Neural progenitor cell (in vitro differentiated cells): ENCODE data around the gene UGT2B7. TPM values are rescaled to one million over a fixed set of nuclear protein-coding genes. Genes with fewer than 3 reads are reported as not detected.

Source experiments
- DNase-seq: peaks from one replicate; pipeline ENCODE4 v3.0.0-alpha.2; 2016; ENCODE audit warnings: low spot score
- H2AFZ ChIP-seq: fragments of 200-600 bp; sonication (generic); replicated peaks from 2 replicates; pipeline ENCODE4 v1.6.1; 2016; ENCODE audit warnings: antibody characterized with exemption
- H3F3A ChIP-seq: fragments of 200-600 bp; sonication (generic); 2 replicates; pipeline ENCODE4 v1.6.1; 2016; ENCODE audit warnings: antibody characterized with exemption, low read depth
- H3K27ac ChIP-seq: fragments of 200-600 bp; sonication (generic); 2 replicates; pipeline ENCODE4 v1.5.1; 2016; ENCODE audit warnings: mild to moderate bottlenecking
- H3K27me3 ChIP-seq: fragments of 200-600 bp; sonication (generic); 2 replicates; pipeline ENCODE4 v1.6.1; 2016; ENCODE audit warnings: mild to moderate bottlenecking, moderate library complexity
- H3K36me3 ChIP-seq: fragments of 200-600 bp; sonication (generic); 2 replicates; pipeline ENCODE4 v1.5.1; 2016
- H3K4me1 ChIP-seq: fragments of 200-600 bp; sonication (generic); 2 replicates; pipeline ENCODE4 v1.6.1; 2016; ENCODE audit warnings: mixed run types
- H3K4me2 ChIP-seq: fragments of 200-600 bp; sonication (generic); 2 replicates; pipeline ENCODE4 v1.6.1; 2016
- H3K4me3 ChIP-seq: fragments of 200-600 bp; sonication (generic); 2 replicates; pipeline ENCODE4 v1.5.1; 2016
- H3K79me2 ChIP-seq: fragments of 200-600 bp; sonication (generic); 2 replicates; pipeline ENCODE4 v1.6.1; 2016; ENCODE audit warnings: low read depth
- H3K9ac ChIP-seq: fragments of 200-600 bp; sonication (generic); 2 replicates; pipeline ENCODE4 v1.6.1; 2016
- H3K9me3 ChIP-seq: fragments of 200-600 bp; sonication (generic); 2 replicates; pipeline ENCODE4 v1.5.1; 2016; ENCODE audit warnings: low read depth
- H4K20me1 ChIP-seq: fragments of 200-600 bp; sonication (generic); 2 replicates; pipeline ENCODE4 v1.6.1; 2016; ENCODE audit warnings: low read depth
- H3K27ac Mint-ChIP-seq: 3 replicates; pipeline ENCODE4 v1.8.0; 2021; ENCODE audit warnings: mixed read lengths
- H3K27me3 Mint-ChIP-seq: 2 replicates; pipeline ENCODE4 v1.8.0; 2022; ENCODE audit warnings: low read depth, mild to moderate bottlenecking, inconsistent platforms, moderate library complexity, mixed read lengths; ENCODE audit not compliant: insufficient read depth
- H3K36me3 Mint-ChIP-seq: 3 replicates; pipeline ENCODE4 v1.8.0; 2021; ENCODE audit warnings: mixed read lengths
- H3K4me1 Mint-ChIP-seq: 3 replicates; pipeline ENCODE4 v1.8.0; 2021; ENCODE audit warnings: mixed read lengths
- H3K4me3 Mint-ChIP-seq: 3 replicates; pipeline ENCODE4 v1.8.0; 2021; ENCODE audit warnings: mild to moderate bottlenecking, moderate library complexity, mixed read lengths
- H3K9me3 Mint-ChIP-seq: 3 replicates; pipeline ENCODE4 v1.8.0; 2020; ENCODE audit warnings: mixed read lengths
- CTCF ChIP-seq: fragments of 200-600 bp; sonication (generic); IDR thresholded peaks from 2 replicates; pipeline ENCODE4 v1.5.1; 2017; ENCODE audit warnings: antibody characterized with exemption, mild to moderate bottlenecking
- EZH2 ChIP-seq: fragments of 200-600 bp; sonication (generic); IDR thresholded peaks from 2 replicates; pipeline ENCODE4 v1.6.1; 2017; ENCODE audit warnings: antibody characterized with exemption, mild to moderate bottlenecking, moderate library complexity
- EZH2phosphoT487 ChIP-seq: fragments of 200-600 bp; sonication (generic); IDR thresholded peaks from 2 replicates; pipeline ENCODE4 v1.6.1; 2017; ENCODE audit warnings: antibody characterized with exemption
- total RNA-seq: library from RNA; depleted of rRNA; stranded (reverse); fragments of >200 nt; gene quantifications from 2 replicates; pipeline ENCODE4 v1.2.3, GENCODE V29; 2015; ENCODE audit warnings: low replicate concordance

Gene UGT2B7
- total RNA-seq, 1 donor from 2014 or later = not detected

GRCh38 chr4:69075061-69075792, 21.0 kb upstream of the UGT2B7 start:
- DNase-seq = no peak
- Histone ChIP-seq H3K79me2 (no peaks in the 10 kb centered on the region), H3F3A (no peaks in the 10 kb centered on the region), H3K27ac (no peak overlapping the region), H3K36me3 (no peaks in the 10 kb centered on the region), H3K4me1 (no peaks in the 10 kb centered on the region), H3K9ac (no peak overlapping the region), H3K9me3 (no peaks in the 10 kb centered on the region), H3K27me3 (no peaks in the 10 kb centered on the region), H2AFZ (no peak overlapping the region), H3K4me2 (no peak overlapping the region), H4K20me1 (no peaks in the 10 kb centered on the region), H3K4me3 (no peak overlapping the region)
- peaks cover 2% of the 10 kb centered on the region for H3K9me3 Mint-ChIP-seq
- no peaks in the 10 kb centered on the region for H3K4me1 Mint-ChIP-seq
- H3K36me3 Mint-ChIP-seq = no peaks in the 10 kb centered on the region
- peaks cover 2% of the 10 kb centered on the region for H3K27me3 Mint-ChIP-seq
- H3K4me3 Mint-ChIP-seq = no peak overlapping the region
- TF ChIP-seq EZH2 = no peak
- no peak for TF ChIP-seq CTCF
- no peak for TF ChIP-seq EZH2phosphoT487
- no peak overlapping the region for H3K27ac Mint-ChIP-seq

GRCh38 chr4:69078852-69079251, 17.4 kb upstream of the UGT2B7 start:
- Histone ChIP-seq H3K4me1 (no peaks in the 10 kb centered on the region), H4K20me1 (no peaks in the 10 kb centered on the region), H3K36me3 (no peaks in the 10 kb centered on the region), H3K27ac (no peak overlapping the region), H3K4me2 (no peak overlapping the region), H3K79me2 (no peaks in the 10 kb centered on the region), H3K9me3 (no peaks in the 10 kb centered on the region), H3K4me3 (no peak overlapping the region), H3K9ac (no peak overlapping the region), H3K27me3 (no peaks in the 10 kb centered on the region), H2AFZ (no peak overlapping the region), H3F3A (no peaks in the 10 kb centered on the region)
- Mint-ChIP-seq H3K9me3 (peaks cover 2% of the 10 kb centered on the region), H3K27ac (no peak overlapping the region), H3K36me3 (no peaks in the 10 kb centered on the region), H3K27me3 (peaks cover under 1% of the 10 kb centered on the region), H3K4me1 (no peaks in the 10 kb centered on the region), H3K4me3 (no peak overlapping the region)
- TF ChIP-seq CTCF = no peak
- TF ChIP-seq EZH2 = no peak
- TF ChIP-seq EZH2phosphoT487 = no peak
- DNase-seq = no peak

GRCh38 chr4:69088473-69088872, 7.8 kb upstream of the UGT2B7 start:
- Mint-ChIP-seq H3K27me3 (peaks cover 2% of the 10 kb centered on the region), H3K4me3 (no peak overlapping the region), H3K36me3 (no peaks in the 10 kb centered on the region), H3K27ac (no peak overlapping the region), H3K9me3 (peaks cover 2% of the 10 kb centered on the region), H3K4me1 (no peaks in the 10 kb centered on the region)
- TF ChIP-seq CTCF (no peak), EZH2phosphoT487 (no peak), EZH2 (no peak)
- Histone ChIP-seq H3K27me3 (no peaks in the 10 kb centered on the region), H3K79me2 (no peaks in the 10 kb centered on the region), H3K9me3 (no peaks in the 10 kb centered on the region), H3K27ac (no peak overlapping the region), H3K4me1 (no peaks in the 10 kb centered on the region), H3K36me3 (no peaks in the 10 kb centered on the region), H3K9ac (no peak overlapping the region), H4K20me1 (no peaks in the 10 kb centered on the region), H2AFZ (no peak overlapping the region), H3K4me3 (no peak overlapping the region), H3F3A (no peaks in the 10 kb centered on the region), H3K4me2 (no peak overlapping the region)
- no peak for DNase-seq
